Chondrocyte (in vitro differentiated cells): ENCODE data around the gene C4orf51. TPM values are rescaled to one million over a fixed set of nuclear protein-coding genes. Genes with fewer than 3 reads are reported as not detected.

Experiments
- DNase-seq: peaks from one replicate; pipeline ENCODE4 v3.0.0; 2021; ENCODE audit warnings: mixed read lengths, low spot score
- H3K27ac Mint-ChIP-seq: one replicate; pipeline ENCODE4 v1.8.0; 2021; ENCODE audit warnings: mild to moderate bottlenecking, moderate library complexity, mixed read lengths; ENCODE audit not compliant: unreplicated experiment
- H3K27me3 Mint-ChIP-seq: 2 replicates; pipeline ENCODE4 v1.8.0; 2021; ENCODE audit warnings: low read depth, mixed read lengths
- H3K36me3 Mint-ChIP-seq: 2 replicates; pipeline ENCODE4 v1.8.0; 2021; ENCODE audit warnings: low read depth, mixed read lengths
- H3K4me1 Mint-ChIP-seq: 2 replicates; pipeline ENCODE4 v1.8.0; 2021; ENCODE audit warnings: low read depth, mild to moderate bottlenecking, mixed read lengths
- H3K4me3 Mint-ChIP-seq: one replicate; pipeline ENCODE4 v1.8.0; 2021; ENCODE audit warnings: mild to moderate bottlenecking, moderate library complexity, mixed read lengths; ENCODE audit not compliant: unreplicated experiment
- H3K9me3 Mint-ChIP-seq: 2 replicates; pipeline ENCODE4 v1.8.0; 2021; ENCODE audit warnings: low read depth, mixed read lengths
- CTCF ChIP-seq: fragments of 200-600 bp; sonication (generic); IDR thresholded peaks from 2 replicates; pipeline ENCODE4 v1.5.0; 2021; ENCODE audit warnings: antibody characterized with exemption, mild to moderate bottlenecking, moderate library complexity
- total RNA-seq: library from RNA; stranded (reverse); gene quantifications from 3 replicates; pipeline ENCODE4 v1.2.1, GENCODE V29; 2021

Gene C4orf51
- total RNA-seq, 1 donor from 2014 or later: not detected

GRCh38 chr4:145703850-145704497, 24.0 kb downstream of the C4orf51 start:
- no peaks in the 10 kb centered on the region for H3K4me1 Mint-ChIP-seq
- H3K27ac Mint-ChIP-seq: no peak overlapping the region
- H3K27me3 Mint-ChIP-seq: no peaks in the 10 kb centered on the region
- TF ChIP-seq CTCF: no peak
- no peak overlapping the region for H3K4me3 Mint-ChIP-seq
- no peaks in the 10 kb centered on the region for H3K36me3 Mint-ChIP-seq
- no peak for DNase-seq
- no peaks in the 10 kb centered on the region for H3K9me3 Mint-ChIP-seq

- no peak overlapping the region for H3K4me3 Mint-ChIP-seq
- no peaks in the 10 kb centered on the region for H3K27me3 Mint-ChIP-seq
- peaks cover 25% of the 10 kb centered on the region for H3K9me3 Mint-ChIP-seq
- H3K36me3 Mint-ChIP-seq: peaks cover 5% of the 10 kb centered on the region
- peaks cover 7% of the 10 kb centered on the region for H3K4me1 Mint-ChIP-seq
- no peak for TF ChIP-seq CTCF
- DNase-seq: no peak
- H3K27ac Mint-ChIP-seq: no peak overlapping the region
These were observed 29.4 kb downstream of the C4orf51 start for GRCh38 chr4:145709336-145709735.

- Mint-ChIP-seq H3K36me3 (peaks cover 5% of the 10 kb centered on the region), H3K27me3 (no peaks in the 10 kb centered on the region), H3K4me3 (no peak overlapping the region), H3K9me3 (peaks cover 25% of the 10 kb centered on the region), H3K4me1 (peaks cover 7% of the 10 kb centered on the region), H3K27ac (no peak overlapping the region)
- TF ChIP-seq CTCF: no peak
- DNase-seq: no peak
These were observed 29.9 kb downstream of the C4orf51 start for GRCh38 chr4:145709843-145710242.

GRCh38 chr4:145716200-145716599, 36.3 kb downstream of the C4orf51 start:
- Mint-ChIP-seq H3K27me3 (no peaks in the 10 kb centered on the region), H3K4me1 (peaks cover 5% of the 10 kb centered on the region), H3K4me3 (no peak overlapping the region), H3K9me3 (peaks cover 18% of the 10 kb centered on the region), H3K27ac (no peak overlapping the region), H3K36me3 (peaks cover 5% of the 10 kb centered on the region)
- TF ChIP-seq CTCF: no peak
- no peak for DNase-seq

GRCh38 chr4:145716661-145717200, 36.8 kb downstream of the C4orf51 start:
- peaks cover 1% of the 10 kb centered on the region for H3K36me3 Mint-ChIP-seq
- H3K4me1 Mint-ChIP-seq: peaks cover 5% of the 10 kb centered on the region
- H3K4me3 Mint-ChIP-seq: no peak overlapping the region
- H3K27me3 Mint-ChIP-seq: no peaks in the 10 kb centered on the region
- H3K9me3 Mint-ChIP-seq: peaks cover 14% of the 10 kb centered on the region
- no peak for DNase-seq
- TF ChIP-seq CTCF: no peak
- H3K27ac Mint-ChIP-seq: no peak overlapping the region
